Measurements from ENCODE around the gene DGKD. TPM values are rescaled to one million over a fixed set of nuclear protein-coding genes. Genes with fewer than 3 reads are reported as not detected.

Gene DGKD
- total RNA-seq, 2 experiments from 2014 or later: 92.1 to 94.2 TPM

DNA sequence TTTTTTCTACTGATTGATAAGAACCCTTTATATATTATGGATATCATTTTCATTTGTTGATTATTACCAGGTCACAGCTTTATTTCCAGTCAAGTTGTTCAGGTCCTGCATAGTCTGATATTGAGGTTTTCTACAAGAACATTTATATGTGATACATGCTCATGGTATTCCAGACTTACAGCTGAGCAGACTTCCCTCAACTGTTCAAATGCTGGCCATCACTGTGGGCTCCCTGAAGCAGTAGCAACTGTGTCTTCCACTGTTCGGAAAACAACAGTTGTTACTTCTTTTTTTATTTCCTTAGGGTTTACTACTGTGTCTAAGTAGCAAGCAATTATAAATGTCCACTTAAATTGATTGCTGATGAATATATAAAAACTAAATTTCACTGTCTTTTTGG lies 79.5 kb downstream of the DGKD start:
- Mint-ChIP-seq H3K4me3 (no peak overlapping the region), H3K4me1 (ENCODE audit: low read depth) (peaks cover 22% of the 10 kb centered on the region), H3K27me3 (ENCODE audit: low read depth) (no peaks in the 10 kb centered on the region), H3K36me3 (ENCODE audit: low read depth) (peaks cover 48% of the 10 kb centered on the region), H3K9me3 (ENCODE audit: insufficient read depth) (no peaks in the 10 kb centered on the region), H3K27ac (no peak overlapping the region)
- CTCF ChIA-PET: interaction anchor here (1.2 to 1.8 kb wide), 3 partner anchors 10 to 29 kb away, joined by 4 to 15 read pairs (median 6); no protein-coding TSS in a partner anchor
- ATAC-seq (no peak), DNase-seq (no peak)
- POLR2A ChIA-PET: no interaction called here

GRCh38 chr2:233434666-233435330 lies 80.5 kb downstream of the DGKD start:
- Mint-ChIP-seq H3K4me3 (no peak overlapping the region), H3K4me1 (ENCODE audit: low read depth) (peaks cover 14% of the 10 kb centered on the region), H3K9me3 (ENCODE audit: insufficient read depth) (no peaks in the 10 kb centered on the region), H3K36me3 (ENCODE audit: low read depth) (peaks cover 54% of the 10 kb centered on the region), H3K27ac (no peak overlapping the region), H3K27me3 (ENCODE audit: low read depth) (no peaks in the 10 kb centered on the region)
- DNase-seq (no peak), ATAC-seq (no peak)
- ChIA-PET POLR2A (no interaction called here), CTCF (interaction anchor here (0.8 to 1.8 kb wide), 4 partner anchors 9 to 34 kb away, joined by 3 to 15 read pairs (median 4); no protein-coding TSS in a partner anchor)

- ATAC-seq (no peak), DNase-seq (no peak)
- no peak overlapping the region for H3K4me3 Mint-ChIP-seq
- H3K4me1 Mint-ChIP-seq (ENCODE audit: low read depth): peaks cover 16% of the 10 kb centered on the region
- H3K27ac Mint-ChIP-seq: no peak overlapping the region
- POLR2A ChIA-PET: interaction anchor here (0.6 to 1.5 kb wide), 2 partner anchors 14 to 73 kb away, joined by 3 to 5 read pairs; no protein-coding TSS in a partner anchor
- H3K9me3 Mint-ChIP-seq (ENCODE audit: insufficient read depth): no peaks in the 10 kb centered on the region
- H3K27me3 Mint-ChIP-seq (ENCODE audit: low read depth): no peaks in the 10 kb centered on the region
- H3K36me3 Mint-ChIP-seq (ENCODE audit: low read depth): peaks cover 56% of the 10 kb centered on the region
- CTCF ChIA-PET: interaction anchor here (0.8 to 3.8 kb wide), 3 partner anchors 10 to 35 kb away, joined by 3 to 19 read pairs (median 4); no protein-coding TSS in a partner anchor
Measured at GRCh38 chr2:233435436-233436190, 81.3 kb downstream of the DGKD start.

- POLR2A ChIA-PET: interaction anchor here (0.6 to 1.5 kb wide), 2 partner anchors 15 to 73 kb away, joined by 3 to 5 read pairs; no protein-coding TSS in a partner anchor
- CTCF ChIA-PET: interaction anchor here (3.8 kb wide), 1 partner anchor 32 kb away, joined by 19 read pairs; no protein-coding TSS in a partner anchor
- peaks cover 55% of the 10 kb centered on the region for H3K36me3 Mint-ChIP-seq (ENCODE audit: low read depth)
- peaks cover 20% of the 10 kb centered on the region for H3K4me1 Mint-ChIP-seq (ENCODE audit: low read depth)
- H3K9me3 Mint-ChIP-seq (ENCODE audit: insufficient read depth): no peaks in the 10 kb centered on the region
- H3K27ac Mint-ChIP-seq: no peak overlapping the region
- no peak for ATAC-seq
- no peaks in the 10 kb centered on the region for H3K27me3 Mint-ChIP-seq (ENCODE audit: low read depth)
- no peak overlapping the region for H3K4me3 Mint-ChIP-seq
- no peak for DNase-seq
Measured at GRCh38 chr2:233436191-233436581, 81.9 kb downstream of the DGKD start.

DNA sequence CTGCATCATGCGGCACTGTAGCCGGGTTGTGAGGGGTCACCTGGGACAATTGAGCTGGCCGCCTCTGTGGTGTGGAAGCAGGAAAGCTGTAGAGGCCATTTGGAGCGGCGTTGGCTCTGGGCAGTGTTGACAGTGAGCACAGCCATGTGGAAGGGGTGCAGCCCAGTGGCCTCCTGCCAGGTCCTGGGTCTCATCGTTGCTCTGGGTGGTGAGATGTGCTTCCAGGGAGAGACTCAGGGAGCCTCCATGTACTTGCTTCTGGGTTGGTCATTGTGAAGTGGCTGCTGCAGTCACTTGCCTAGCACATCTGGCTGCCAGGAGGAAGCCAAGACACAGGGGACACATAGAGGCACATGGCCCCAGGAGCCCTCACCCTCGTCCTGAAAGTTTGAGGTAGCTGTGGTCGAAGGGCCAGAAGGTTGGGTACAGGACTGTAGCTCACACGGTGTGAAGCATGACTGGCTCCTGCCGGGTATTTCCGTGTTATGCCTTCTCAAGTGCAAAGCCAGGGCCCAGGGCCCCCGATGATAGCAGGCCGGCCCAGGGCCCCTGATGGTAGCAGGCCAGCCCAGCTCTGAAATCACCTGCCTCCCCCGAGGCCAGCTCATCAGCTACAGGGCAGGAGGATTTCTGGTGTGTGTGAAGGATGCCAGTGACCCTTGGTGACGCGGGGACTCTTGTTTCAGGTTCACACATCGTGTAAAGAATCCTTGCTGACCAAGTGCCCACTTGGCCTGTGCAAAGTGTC lies 82.6 kb downstream of the DGKD start:
- no peaks in the 10 kb centered on the region for H3K9me3 Mint-ChIP-seq (ENCODE audit: insufficient read depth)
- DNase-seq: no peak
- no peaks in the 10 kb centered on the region for H3K27me3 Mint-ChIP-seq (ENCODE audit: low read depth)
- CTCF ChIA-PET: interaction anchor here (3.8 kb wide), 1 partner anchor 33 kb away, joined by 19 read pairs; no protein-coding TSS in a partner anchor
- no peak for ATAC-seq
- peaks cover 51% of the 10 kb centered on the region for H3K36me3 Mint-ChIP-seq (ENCODE audit: low read depth)
- H3K4me3 Mint-ChIP-seq: no peak overlapping the region
- H3K27ac Mint-ChIP-seq: no peak overlapping the region
- POLR2A ChIA-PET: interaction anchor here (0.6 to 1.5 kb wide), 2 partner anchors 15 to 74 kb away, joined by 3 to 5 read pairs; no protein-coding TSS in a partner anchor
- peaks cover 18% of the 10 kb centered on the region for H3K4me1 Mint-ChIP-seq (ENCODE audit: low read depth)

- ATAC-seq (no peak), DNase-seq (no peak)
- Mint-ChIP-seq H3K36me3 (ENCODE audit: low read depth) (peaks cover 56% of the 10 kb centered on the region), H3K4me1 (ENCODE audit: low read depth) (peaks cover 18% of the 10 kb centered on the region), H3K27ac (peak overlapping the region; percentile 46), H3K27me3 (ENCODE audit: low read depth) (no peaks in the 10 kb centered on the region), H3K9me3 (ENCODE audit: insufficient read depth) (no peaks in the 10 kb centered on the region), H3K4me3 (no peak overlapping the region)
- ChIA-PET CTCF (interaction anchor here (0.9 to 3.8 kb wide), 2 partner anchors 33 to 37 kb away, joined by 3 to 19 read pairs; no protein-coding TSS in a partner anchor), POLR2A (interaction anchor here (1.5 kb wide), 1 partner anchor 16 kb away, joined by 5 read pairs; no protein-coding TSS in a partner anchor)
Measured at GRCh38 chr2:233437439-233437955, 83.2 kb downstream of the DGKD start.

- H3K9me3 Mint-ChIP-seq (ENCODE audit: insufficient read depth): no peaks in the 10 kb centered on the region
- peaks cover 61% of the 10 kb centered on the region for H3K36me3 Mint-ChIP-seq (ENCODE audit: low read depth)
- ATAC-seq (no peak), DNase-seq (no peak)
- no peak overlapping the region for H3K4me3 Mint-ChIP-seq
- ChIA-PET POLR2A (no interaction called here), CTCF (interaction anchor here (0.9 to 3.8 kb wide), 2 partner anchors 35 to 38 kb away, joined by 3 to 19 read pairs; no protein-coding TSS in a partner anchor)
- H3K27ac Mint-ChIP-seq: no peak overlapping the region
- H3K27me3 Mint-ChIP-seq (ENCODE audit: low read depth): no peaks in the 10 kb centered on the region
- H3K4me1 Mint-ChIP-seq (ENCODE audit: low read depth): peaks cover 24% of the 10 kb centered on the region
Measured at GRCh38 chr2:233438573-233439147, 84.4 kb downstream of the DGKD start.

DNA sequence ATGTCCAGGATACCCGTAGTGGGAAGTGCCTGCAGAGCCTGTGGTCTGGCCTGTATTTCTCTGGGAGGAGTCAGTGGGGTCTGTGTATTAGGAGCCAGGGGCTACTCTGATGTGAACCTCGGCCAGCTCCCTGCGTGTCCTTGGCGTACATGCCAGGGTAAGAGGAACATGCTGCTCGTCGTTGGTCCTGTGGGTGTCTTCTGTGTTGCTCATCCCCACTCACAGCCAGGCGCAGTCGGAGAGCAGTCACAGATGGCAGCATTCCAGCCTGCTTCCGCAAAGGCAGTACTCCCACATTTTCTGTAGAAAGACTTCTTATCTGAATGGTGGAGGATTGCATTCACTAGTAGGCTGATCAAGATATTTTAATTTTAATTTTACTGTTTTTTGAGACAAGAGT lies 84.9 kb downstream of the DGKD start:
- peaks cover 65% of the 10 kb centered on the region for H3K36me3 Mint-ChIP-seq (ENCODE audit: low read depth)
- CTCF ChIA-PET: interaction anchor here (0.7 to 3.8 kb wide), 2 partner anchors 19 to 35 kb away, joined by 3 to 19 read pairs; no protein-coding TSS in a partner anchor
- H3K9me3 Mint-ChIP-seq (ENCODE audit: insufficient read depth): no peaks in the 10 kb centered on the region
- DNase-seq: no peak
- H3K4me1 Mint-ChIP-seq (ENCODE audit: low read depth): peaks cover 30% of the 10 kb centered on the region
- POLR2A ChIA-PET: interaction anchor here (0.6 kb wide), 1 partner anchor 613 kb away, joined by 3 read pairs; no protein-coding TSS in a partner anchor
- H3K27me3 Mint-ChIP-seq (ENCODE audit: low read depth): no peaks in the 10 kb centered on the region
- no peak overlapping the region for H3K4me3 Mint-ChIP-seq
- peak overlapping the region; percentile 26 for H3K27ac Mint-ChIP-seq
- no peak for ATAC-seq

DNA sequence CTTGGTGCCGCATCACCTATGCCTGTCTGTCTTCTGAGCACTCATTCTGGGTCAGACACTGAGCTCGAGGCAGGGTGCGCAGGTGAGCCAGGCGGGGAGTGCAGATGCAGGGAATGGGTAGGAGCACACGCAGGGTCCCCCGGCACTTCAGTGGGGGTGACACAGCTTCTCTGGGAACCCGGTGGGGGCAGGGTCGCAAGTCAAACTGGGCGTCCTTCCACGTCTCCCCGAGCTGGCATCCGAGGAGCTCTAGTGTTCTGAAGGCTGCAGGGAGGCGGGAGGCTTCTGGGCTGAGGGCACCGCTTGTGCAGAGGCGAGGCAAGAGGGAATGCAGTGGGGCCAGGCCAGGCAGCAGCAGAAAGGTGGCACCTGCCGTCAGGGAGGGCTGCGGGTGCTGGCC lies 86.0 kb downstream of the DGKD start:
- Mint-ChIP-seq H3K4me3 (no peak overlapping the region), H3K9me3 (ENCODE audit: insufficient read depth) (no peaks in the 10 kb centered on the region), H3K27ac (peak overlapping the region; percentile 80), H3K27me3 (ENCODE audit: low read depth) (no peaks in the 10 kb centered on the region), H3K4me1 (ENCODE audit: low read depth) (peaks cover 30% of the 10 kb centered on the region), H3K36me3 (ENCODE audit: low read depth) (peaks cover 69% of the 10 kb centered on the region)
- POLR2A ChIA-PET: no interaction called here
- ATAC-seq (no peak), DNase-seq (no peak)
- CTCF ChIA-PET: interaction anchor here (1.0 to 9.9 kb wide), 4 partner anchors 25 to 119 kb away, joined by 3 to 308 read pairs (median 3); no protein-coding TSS in a partner anchor

- peak overlapping the region; percentile 80 for H3K27ac Mint-ChIP-seq
- no peaks in the 10 kb centered on the region for H3K9me3 Mint-ChIP-seq (ENCODE audit: insufficient read depth)
- H3K4me1 Mint-ChIP-seq (ENCODE audit: low read depth): peaks cover 30% of the 10 kb centered on the region
- ChIA-PET POLR2A (no interaction called here), CTCF (interaction anchor here (1.0 to 9.9 kb wide), 4 partner anchors 25 to 119 kb away, joined by 3 to 308 read pairs (median 3); no protein-coding TSS in a partner anchor)
- H3K4me3 Mint-ChIP-seq: no peak overlapping the region
- H3K27me3 Mint-ChIP-seq (ENCODE audit: low read depth): no peaks in the 10 kb centered on the region
- ATAC-seq (no peak), DNase-seq (no peak)
- H3K36me3 Mint-ChIP-seq (ENCODE audit: low read depth): peaks cover 66% of the 10 kb centered on the region
Measured at GRCh38 chr2:233440714-233441113, 86.4 kb downstream of the DGKD start.
